Gastrocnemius medialis (tissue), 4 donors: ENCODE measurements around the gene KCNG1.

Experiments used
- CTCF ChIP-seq, 5 experiments: fragments of 450-650 bp in 3 of 5; fragments of 200-600 bp in 2 of 5; sonication (generic) in 2 of 5; IDR thresholded peaks in 4 of 5; conservative IDR thresholded peaks in 1 of 5; 1 replicate in 4 of 5; 2 replicates in 1 of 5; pipeline ENCODE4 v1.5.1; 2016 to 2019; ENCODE audit warnings: antibody characterized with exemption in 5 of 5, mild to moderate bottlenecking in 3 of 5, moderate library complexity in 3 of 5
- POLR2A ChIP-seq, 2 donors: fragments of 450-650 bp; IDR thresholded peaks; one replicate each; pipeline ENCODE4 v1.6.1; 2017; ENCODE audit warnings: antibody characterized with exemption in 2 of 2, mild to moderate bottlenecking in 2 of 2, moderate library complexity in 2 of 2

DNA sequence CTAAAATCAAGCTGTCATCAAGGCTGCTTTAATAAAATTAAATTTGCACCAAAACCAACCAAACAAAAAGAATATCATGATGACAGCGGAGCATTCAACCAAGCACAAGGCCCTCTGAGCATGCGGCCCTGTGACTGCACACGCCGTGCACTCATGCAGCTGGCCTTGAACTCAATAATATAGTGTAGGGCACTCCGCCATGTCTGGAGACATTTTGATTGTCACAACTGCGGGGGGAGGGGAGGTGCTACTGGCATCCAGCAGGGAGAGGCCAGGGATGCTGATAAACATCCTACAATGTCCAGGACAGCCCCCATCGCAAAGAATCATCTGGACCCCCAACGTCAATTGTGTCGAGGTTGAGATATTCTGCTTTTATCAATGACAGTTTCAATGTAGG lies 54.6 kb downstream of the KCNG1 start:
- TF ChIP-seq POLR2A (IDR thresholded peaks at IDR 0.05) (no peak), CTCF (IDR thresholded peaks at IDR 0.05 in 4 of 5, conservative IDR thresholded peaks at IDR 0.05 in 1 of 5) (no peak)
